ENCODE data around the gene PAPPA.

GRCh38 chr9:116436121-116436520, 282.5 kb downstream of the PAPPA start:
- TF ChIP-seq CTCF (IDR thresholded peaks at IDR 0.05) (no peak), POLR2A (IDR thresholded peaks at IDR 0.05) (no peak)
